Panc1 (cell line): ENCODE results near the gene EMILIN3. TPM values are rescaled to one million over a fixed set of nuclear protein-coding genes. Genes with fewer than 3 reads are reported as not detected.

Source experiments
- ATAC-seq: fragments of 200-7000 bp; cut with Tn5 transposase; 2 replicates; pipeline ENCODE4 v1.9.1; 2020; ENCODE audit warnings: mild to moderate bottlenecking, moderate library complexity
- BruUV-seq: library from RNA; stranded (reverse); fragments of 400-500 nt; replicated peaks from 2 replicates; lab custom pipeline; 2021; lab: Mats Ljungman, UMichigan
- CTCF ChIA-PET: fragments of 300-600 bp; sonication (Branson Sonifier 250); formaldehyde crosslinking; loops from one replicate; lab custom pipeline; 2022; ENCODE audit warnings: antibody characterized with exemption; lab: Charles Lee
- POLR2A ChIA-PET: fragments of 300-600 bp; sonication (Branson Sonifier 250); formaldehyde crosslinking; loops from one replicate; lab custom pipeline; 2022; ENCODE audit warnings: antibody characterized with exemption; lab: Charles Lee
- DNase-seq: peaks from one replicate; pipeline ENCODE4 v3.0.0-alpha.2; 2010; ENCODE audit warnings: low read depth, low spot score
- H3K27ac ChIP-seq: 2 replicates; pipeline ENCODE4 v1.5.1; 2011; ENCODE audit warnings: mild to moderate bottlenecking, low read length, inconsistent platforms
- H3K27me3 ChIP-seq: fragments of 200-500 bp; sonication (Bioruptor generic); 2 replicates; pipeline ENCODE4 v1.6.0; 2014; ENCODE audit warnings: low read length, inconsistent platforms; ENCODE audit not compliant: control insufficient read depth, insufficient read depth
- H3K36me3 ChIP-seq: fragments of 200-500 bp; sonication (Bioruptor generic); 2 replicates; pipeline ENCODE4 v1.5.1; 2014; ENCODE audit warnings: inconsistent platforms, mild to moderate bottlenecking, low read length, moderate library complexity; ENCODE audit not compliant: control insufficient read depth, insufficient read depth
- H3K4me1 ChIP-seq: 2 replicates; pipeline ENCODE4 v1.5.1; 2011; ENCODE audit warnings: inconsistent platforms, mild to moderate bottlenecking, low read length, moderate library complexity; ENCODE audit not compliant: control insufficient read depth, insufficient read depth
- H3K4me3 ChIP-seq, 2 experiments: 2 replicates each; pipeline ENCODE4 v1.5.1; 2011 to 2012; ENCODE audit warnings: low read depth in 2 of 2, low read length in 2 of 2, mild to moderate bottlenecking in 2 of 2, inconsistent platforms in 1 of 2, moderate library complexity in 1 of 2
- H3K9me3 ChIP-seq: fragments of 200-500 bp; sonication (Bioruptor generic); 2 replicates; pipeline ENCODE4 v1.5.1; 2014; ENCODE audit warnings: low read depth, mild to moderate bottlenecking, inconsistent platforms, low read length, moderate library complexity; ENCODE audit not compliant: control insufficient read depth, insufficient read depth
- POLR2AphosphoS5 ChIP-seq: IDR thresholded peaks from 2 replicates; pipeline ENCODE4 v1.6.1; 2012; ENCODE audit warnings: mild to moderate bottlenecking, low read depth, low read length, moderate library complexity
- REST ChIP-seq, 2 experiments: IDR thresholded peaks; 2 replicates each; pipeline ENCODE4 v1.6.1; 2011 to 2012; ENCODE audit warnings: low read depth in 2 of 2, control low read depth in 1 of 2, low read length in 1 of 2, mild to moderate bottlenecking in 1 of 2, moderate library complexity in 1 of 2; ENCODE audit not compliant: insufficient read depth in 1 of 2
- SIN3A ChIP-seq: IDR thresholded peaks from 2 replicates; pipeline ENCODE4 v1.6.1; 2012; ENCODE audit warnings: low read depth, mild to moderate bottlenecking, low read length, moderate library complexity, borderline replicate concordance; ENCODE audit not compliant: insufficient read depth
- TCF7L2 ChIP-seq: IDR thresholded peaks from 2 replicates; pipeline ENCODE4 v1.6.1; 2011; ENCODE audit warnings: mild to moderate bottlenecking, low read depth, low read length, inconsistent platforms
- in situ Hi-C: cut with HindIII; loops from 2 replicates; pipeline ENCODE4 v1.10.0; 2016; ENCODE audit warnings: low sequenced_read_pairs, low pct_unique_long_range_greater_than_20kb
- intact Hi-C: fragments of 100-400 bp; cut with micrococcal nuclease; formaldehyde crosslinking; loops from one replicate; pipeline ENCODE4 v1.10.0; 2022; ENCODE audit not compliant: unreplicated experiment
- total RNA-seq: library from RNA; stranded (reverse); gene quantifications from one replicate; pipeline ENCODE4 v1.2.1, GENCODE V29; 2021; ENCODE audit not compliant: unreplicated experiment
- TF ChIP-seq, protein P1 (sequence below): fragments of 450-650 bp; IDR thresholded peaks from 2 replicates; pipeline ENCODE4 v1.5.1; 2017; ENCODE audit warnings: mild to moderate bottlenecking

EMILIN3 gene
- total RNA-seq, 1 experiment from 2014 or later = 0.54 TPM

- in situ Hi-C loops (no loop called here), intact Hi-C loops (no loop called here)
- Histone ChIP-seq H3K9me3 (no peaks in the 10 kb centered on the region), H3K27me3 (no peaks in the 10 kb centered on the region), H3K36me3 (no peaks in the 10 kb centered on the region), H3K27ac (no peak overlapping the region), H3K4me3 (no peak overlapping the region), H3K4me1 (peaks cover 11% of the 10 kb centered on the region)
- ATAC-seq (no peak), DNase-seq (no peak)
- ChIA-PET CTCF (no interaction called here), POLR2A (no interaction called here)
- TF ChIP-seq SIN3A (no peak), POLR2AphosphoS5 (no peak), TCF7L2 (no peak)
- TF ChIP-seq, protein P1, sequence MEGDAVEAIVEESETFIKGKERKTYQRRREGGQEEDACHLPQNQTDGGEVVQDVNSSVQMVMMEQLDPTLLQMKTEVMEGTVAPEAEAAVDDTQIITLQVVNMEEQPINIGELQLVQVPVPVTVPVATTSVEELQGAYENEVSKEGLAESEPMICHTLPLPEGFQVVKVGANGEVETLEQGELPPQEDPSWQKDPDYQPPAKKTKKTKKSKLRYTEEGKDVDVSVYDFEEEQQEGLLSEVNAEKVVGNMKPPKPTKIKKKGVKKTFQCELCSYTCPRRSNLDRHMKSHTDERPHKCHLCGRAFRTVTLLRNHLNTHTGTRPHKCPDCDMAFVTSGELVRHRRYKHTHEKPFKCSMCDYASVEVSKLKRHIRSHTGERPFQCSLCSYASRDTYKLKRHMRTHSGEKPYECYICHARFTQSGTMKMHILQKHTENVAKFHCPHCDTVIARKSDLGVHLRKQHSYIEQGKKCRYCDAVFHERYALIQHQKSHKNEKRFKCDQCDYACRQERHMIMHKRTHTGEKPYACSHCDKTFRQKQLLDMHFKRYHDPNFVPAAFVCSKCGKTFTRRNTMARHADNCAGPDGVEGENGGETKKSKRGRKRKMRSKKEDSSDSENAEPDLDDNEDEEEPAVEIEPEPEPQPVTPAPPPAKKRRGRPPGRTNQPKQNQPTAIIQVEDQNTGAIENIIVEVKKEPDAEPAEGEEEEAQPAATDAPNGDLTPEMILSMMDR = no peak
- BruUV-seq = no TSS peak
These were observed 24.3 kb upstream of the EMILIN3 start for GRCh38 chr20:41390889-41391288.

GRCh38 chr20:41387444-41387851, 20.8 kb upstream of the EMILIN3 start:
- ATAC-seq (no peak; the same call in 1 of the 2 replicates), DNase-seq (no peak)
- BruUV-seq = no TSS peak
- POLR2A ChIA-PET = no interaction called here
- Histone ChIP-seq H3K27ac (no peak overlapping the region), H3K4me1 (peaks cover 1% of the 10 kb centered on the region; the same call in 1 of the 2 replicates), H3K4me3 (no peak overlapping the region), H3K9me3 (no peaks in the 10 kb centered on the region), H3K36me3 (no peaks in the 10 kb centered on the region), H3K27me3 (0 out of 2 replicates have a peak, but pooled peaks cover under 1% of the 10 kb centered on the region)
- intact Hi-C loops (no loop called here), in situ Hi-C loops (no loop called here)
- CTCF ChIA-PET = interaction anchor here (0.6 kb wide), 1 partner anchor 8 kb away, joined by 4 read pairs; no protein-coding TSS in a partner anchor
- TF ChIP-seq REST (IDR thresholded peaks at IDR 0.05; ENCODE audit: insufficient read depth in 1 of 2, low read depth in 2 of 2, low read length in 1 of 2) (no peak), POLR2AphosphoS5 (no peak), SIN3A (no peak), TCF7L2 (no peak)
- TF ChIP-seq, protein P1 = no peak
